HG03066 (cell line): ENCODE results near the gene ITGA7.

Experiments
- ATAC-seq: cut with Tn5 transposase; IDR thresholded peaks from one replicate; pipeline ENCODE4 v1.9.1; 2021; ENCODE audit warnings: low read depth; ENCODE audit not compliant: unreplicated experiment

Gene ITGA7

DNA sequence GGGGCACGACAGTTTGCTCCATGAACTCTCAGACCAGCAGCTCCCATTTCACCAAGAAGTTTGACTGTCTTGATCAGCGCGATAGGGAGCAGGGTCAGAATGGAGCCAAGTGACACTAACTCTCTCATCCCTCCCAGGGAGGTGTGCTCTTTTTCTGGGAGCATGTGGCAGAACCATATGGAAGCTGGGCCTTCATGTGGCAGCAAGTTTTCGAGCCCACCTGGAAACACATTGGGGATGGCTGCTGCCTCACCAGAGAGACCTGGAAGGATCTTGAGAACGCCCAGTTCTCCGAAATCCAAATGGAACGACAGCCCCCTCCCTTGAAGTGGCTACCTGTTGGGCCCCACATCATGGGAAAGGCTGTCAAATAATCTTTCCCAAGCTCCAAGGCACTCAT lies 24.0 kb downstream of the ITGA7 start:
- ATAC-seq = no peak

DNA sequence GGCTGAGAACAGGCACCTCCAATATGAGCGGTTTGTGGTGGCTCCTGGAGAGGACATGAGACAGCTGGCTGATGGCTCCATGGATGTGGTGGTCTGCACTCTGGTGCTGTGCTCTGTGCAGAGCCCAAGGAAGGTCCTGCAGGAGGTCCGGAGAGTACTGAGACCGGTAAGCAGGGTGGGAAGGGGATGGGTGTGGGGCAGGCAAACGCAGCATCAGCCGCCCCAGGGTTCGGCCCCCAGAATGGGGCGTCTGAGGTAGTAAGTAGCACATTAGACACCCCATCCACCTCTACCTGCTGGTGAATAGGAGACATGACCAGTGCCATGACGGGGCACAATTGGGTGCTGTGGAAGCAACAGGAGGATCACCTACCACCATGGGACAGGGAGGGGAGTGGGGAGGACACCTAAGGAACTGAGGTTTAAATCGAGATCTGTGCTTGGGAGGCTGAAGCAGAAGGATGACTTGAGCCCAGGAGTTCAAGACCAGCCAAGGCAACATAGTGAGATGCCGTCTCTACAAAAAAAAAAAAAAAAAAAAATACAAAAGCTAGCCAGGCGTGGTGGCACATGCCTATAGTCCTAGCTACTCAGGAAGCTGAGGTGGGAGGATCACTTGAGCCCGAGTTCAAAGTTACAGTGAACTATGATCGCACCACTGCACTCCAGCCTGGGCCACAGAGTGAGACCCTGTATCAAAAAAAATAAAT lies 25.5 kb downstream of the ITGA7 start:
- no peak for ATAC-seq

DNA sequence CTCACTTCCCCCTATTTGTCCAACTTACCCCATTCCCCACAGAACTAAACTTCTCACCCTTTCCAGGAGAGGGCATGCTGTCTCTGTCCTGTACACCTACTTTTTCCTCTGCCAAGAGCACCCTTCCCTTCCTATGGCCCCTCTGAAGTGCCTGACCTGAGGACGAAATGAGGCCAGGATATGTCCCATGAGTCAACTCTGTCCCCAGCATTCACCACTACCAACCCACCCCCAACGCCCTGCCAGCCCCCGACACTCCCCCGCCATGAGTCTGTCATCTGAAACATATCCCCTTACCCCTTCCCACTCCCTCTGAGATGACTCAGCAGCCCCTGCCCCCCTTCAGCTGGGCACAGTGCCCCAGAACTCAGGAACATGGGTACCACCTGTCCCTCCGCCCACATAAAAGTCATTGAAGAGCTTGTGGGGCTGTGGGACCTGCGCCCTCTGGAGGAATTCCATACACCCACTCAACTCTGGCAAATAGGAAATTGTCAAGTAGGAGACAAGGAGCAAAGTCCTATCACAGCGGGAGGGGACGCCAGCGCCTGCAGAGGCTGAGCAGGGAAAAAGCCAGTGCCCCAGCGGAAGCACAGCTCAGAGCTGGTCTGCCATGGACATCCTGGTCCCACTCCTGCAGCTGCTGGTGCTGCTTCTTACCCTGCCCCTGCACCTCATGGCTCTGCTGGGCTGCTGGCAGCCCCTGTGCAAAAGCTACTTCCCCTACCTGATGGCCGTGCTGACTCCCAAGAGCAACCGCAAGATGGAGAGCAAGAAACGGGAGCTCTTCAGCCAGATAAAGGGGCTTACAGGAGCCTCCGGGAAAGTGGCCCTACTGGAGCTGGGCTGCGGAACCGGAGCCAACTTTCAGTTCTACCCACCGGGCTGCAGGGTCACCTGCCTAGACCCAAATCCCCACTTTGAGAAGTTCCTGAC lies 26.3 kb downstream of the ITGA7 start:
- ATAC-seq = no peak

DNA sequence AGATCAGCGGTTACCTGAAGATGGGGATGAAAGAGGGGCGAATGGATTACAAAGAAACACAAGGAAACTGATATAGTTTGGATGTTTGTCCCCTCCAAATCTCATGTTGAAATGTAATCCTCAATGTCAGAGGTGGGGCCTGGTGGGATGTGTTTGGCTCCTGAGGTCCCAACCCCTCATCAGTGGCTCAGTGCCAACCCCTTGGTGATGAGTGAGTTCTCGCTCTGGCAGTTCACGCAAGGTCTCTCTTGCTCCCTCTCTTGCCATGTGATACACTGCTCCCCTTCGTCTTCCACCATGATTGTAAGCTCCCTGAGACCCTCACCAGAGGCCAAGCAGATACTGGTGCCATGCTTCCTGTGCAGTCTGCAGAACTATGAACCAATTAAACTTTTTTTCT lies 28.0 kb downstream of the ITGA7 start:
- ATAC-seq = no peak

DNA sequence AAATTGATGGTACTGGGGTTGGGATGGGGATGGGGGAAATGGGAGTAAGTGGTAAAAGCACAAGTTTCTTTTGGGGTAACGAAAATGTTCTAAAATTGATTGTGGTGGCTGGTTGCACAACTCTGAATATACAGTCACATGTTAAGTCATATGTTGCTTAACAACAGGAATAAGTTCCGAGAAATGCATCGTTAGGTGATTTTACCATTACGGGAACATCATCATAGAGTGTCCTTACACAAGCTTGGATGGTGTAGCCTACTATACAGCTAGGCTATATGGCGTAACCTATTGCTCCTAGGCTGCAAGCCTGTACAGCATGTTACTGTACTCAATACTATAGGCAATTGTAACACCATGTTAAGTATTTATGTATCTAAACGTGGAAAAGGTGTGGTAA lies 31.0 kb downstream of the ITGA7 start:
- no peak for ATAC-seq

DNA sequence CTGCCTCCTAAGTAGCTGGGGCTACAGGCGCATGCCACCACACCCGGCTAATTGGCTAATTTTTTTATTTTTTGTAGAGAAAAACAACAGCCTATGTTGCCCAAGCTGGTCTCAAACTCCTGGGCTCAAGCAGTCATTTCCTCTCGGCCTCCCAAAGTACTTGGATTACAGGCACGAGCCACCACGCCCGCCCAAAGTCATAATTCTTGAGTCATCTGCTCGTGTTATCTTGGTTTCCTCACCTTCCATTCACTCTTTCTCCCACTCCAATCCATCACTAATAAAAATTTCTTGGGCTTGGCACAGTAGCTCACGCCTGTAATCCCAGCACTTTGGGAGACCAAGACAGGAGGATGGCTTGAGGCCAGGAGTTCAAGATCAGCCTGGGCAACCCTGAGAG lies 32.0 kb downstream of the ITGA7 start:
- no peak for ATAC-seq

DNA sequence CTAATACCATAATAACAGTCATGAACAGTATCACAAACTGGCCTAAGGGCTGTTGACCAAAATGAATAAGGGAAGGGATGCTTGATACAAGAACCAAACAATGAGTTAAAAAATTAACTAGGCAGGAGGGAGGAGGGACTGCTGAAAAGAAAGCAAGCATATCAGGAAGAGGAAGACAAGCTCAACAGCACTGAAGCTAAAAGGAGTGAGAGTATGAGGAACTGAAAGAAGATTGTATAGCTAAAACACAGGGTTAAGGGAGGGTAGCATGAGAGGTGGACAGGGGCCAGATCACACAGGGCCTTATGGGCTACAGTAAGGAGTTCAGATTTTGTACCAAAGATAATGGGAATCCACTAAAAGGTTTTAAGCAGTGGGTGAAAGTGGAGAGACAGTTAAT lies 34.1 kb downstream of the ITGA7 start:
- peak; percentile 98 for ATAC-seq

DNA sequence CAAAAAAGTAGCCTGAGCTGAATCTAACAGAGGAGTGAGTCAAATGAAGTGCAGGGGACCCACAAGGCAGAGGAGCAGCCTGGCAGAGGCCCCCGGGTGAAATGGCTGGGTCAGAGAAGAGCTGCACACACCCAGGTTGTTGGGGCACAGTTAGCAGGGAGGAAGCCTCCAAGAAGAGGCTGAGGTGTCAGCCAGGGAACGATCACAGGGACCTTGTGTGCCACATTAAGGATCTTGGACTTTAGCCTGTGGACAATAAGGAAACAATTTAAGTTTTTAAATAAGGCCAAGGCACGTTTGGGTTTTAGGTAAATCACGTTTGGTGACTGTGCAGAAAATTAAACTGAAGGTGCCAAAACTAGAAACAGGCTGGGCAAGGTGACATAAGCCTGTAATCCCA lies 36.0 kb downstream of the ITGA7 start:
- no peak for ATAC-seq

DNA sequence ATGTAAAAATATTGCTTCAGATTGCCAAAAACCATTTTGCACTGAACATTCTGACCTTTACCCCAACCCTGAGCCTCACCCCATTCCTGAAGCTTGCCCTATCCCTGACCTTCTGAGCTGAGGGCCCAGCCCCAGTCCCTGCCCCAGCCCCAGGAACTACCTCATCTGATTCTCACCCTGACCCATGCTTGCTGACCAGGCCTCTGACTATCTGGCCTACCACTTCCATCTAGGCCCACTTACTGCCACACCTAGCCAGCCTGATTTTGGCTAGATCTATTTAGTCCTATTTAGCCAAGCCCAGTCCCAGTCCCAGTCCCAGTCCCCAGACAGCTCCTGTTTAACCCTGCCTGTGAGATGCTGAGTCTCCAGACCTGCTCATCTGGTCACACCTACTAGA lies 37.4 kb downstream of the ITGA7 start:
- ATAC-seq = no peak

DNA sequence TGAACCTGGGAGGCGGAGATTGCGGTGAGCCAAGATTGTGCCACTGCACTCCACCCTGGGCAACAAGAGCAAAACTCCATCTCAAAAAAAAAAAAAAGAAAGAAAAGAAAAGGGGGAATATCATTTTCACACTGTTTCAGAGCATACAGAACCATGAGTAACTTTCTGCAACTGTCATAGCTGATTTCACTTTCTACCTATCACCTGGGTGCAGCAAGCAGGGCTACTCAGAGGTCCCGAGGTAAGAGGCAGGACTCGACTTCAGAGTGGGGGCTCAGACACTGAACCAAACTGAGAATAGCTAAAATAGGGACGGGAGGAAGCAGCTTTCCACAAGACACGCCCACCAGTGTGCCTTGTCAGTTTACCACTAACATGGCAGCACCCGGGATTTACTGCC lies 41.2 kb downstream of the ITGA7 start:
- no peak for ATAC-seq

DNA sequence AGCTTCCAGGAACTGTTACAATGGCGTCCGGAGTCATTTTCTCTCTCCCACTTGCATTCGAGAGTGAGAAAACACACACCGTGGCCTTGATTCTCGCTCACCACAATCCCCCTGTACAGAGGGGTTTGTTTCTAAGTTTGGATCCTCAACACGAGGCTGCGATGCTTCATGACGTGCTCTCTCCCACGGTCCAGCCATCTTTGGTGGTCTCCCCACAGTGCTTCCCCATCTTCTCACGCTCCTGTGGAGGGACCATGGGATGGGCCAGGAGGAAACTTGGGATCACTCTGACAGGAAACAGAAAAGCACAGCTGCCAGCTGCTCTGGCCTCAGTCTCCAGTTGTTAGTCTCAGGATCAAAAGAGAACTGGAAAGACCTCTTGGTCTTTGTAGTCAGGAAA lies 42.9 kb downstream of the ITGA7 start:
- no peak for ATAC-seq

DNA sequence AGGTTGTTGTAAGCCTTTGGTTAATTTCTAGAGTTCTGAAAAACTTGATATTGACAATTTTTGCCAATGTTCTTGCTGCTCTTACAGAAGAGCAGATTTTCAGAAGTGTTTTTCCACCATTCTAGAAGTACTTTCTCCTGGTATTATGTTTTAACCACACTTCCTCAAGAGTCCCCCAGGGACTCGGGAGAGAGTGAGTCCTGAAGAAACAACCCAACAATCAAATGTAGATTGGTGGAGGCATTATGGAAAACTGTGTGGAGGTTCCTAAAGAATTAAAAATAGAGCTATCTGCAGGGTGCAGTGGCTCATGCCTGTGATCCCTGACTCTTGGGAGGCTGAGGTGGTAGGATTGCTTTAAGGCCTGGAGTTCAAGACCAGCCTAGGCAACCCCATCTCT lies 44.3 kb downstream of the ITGA7 start:
- no peak for ATAC-seq

DNA sequence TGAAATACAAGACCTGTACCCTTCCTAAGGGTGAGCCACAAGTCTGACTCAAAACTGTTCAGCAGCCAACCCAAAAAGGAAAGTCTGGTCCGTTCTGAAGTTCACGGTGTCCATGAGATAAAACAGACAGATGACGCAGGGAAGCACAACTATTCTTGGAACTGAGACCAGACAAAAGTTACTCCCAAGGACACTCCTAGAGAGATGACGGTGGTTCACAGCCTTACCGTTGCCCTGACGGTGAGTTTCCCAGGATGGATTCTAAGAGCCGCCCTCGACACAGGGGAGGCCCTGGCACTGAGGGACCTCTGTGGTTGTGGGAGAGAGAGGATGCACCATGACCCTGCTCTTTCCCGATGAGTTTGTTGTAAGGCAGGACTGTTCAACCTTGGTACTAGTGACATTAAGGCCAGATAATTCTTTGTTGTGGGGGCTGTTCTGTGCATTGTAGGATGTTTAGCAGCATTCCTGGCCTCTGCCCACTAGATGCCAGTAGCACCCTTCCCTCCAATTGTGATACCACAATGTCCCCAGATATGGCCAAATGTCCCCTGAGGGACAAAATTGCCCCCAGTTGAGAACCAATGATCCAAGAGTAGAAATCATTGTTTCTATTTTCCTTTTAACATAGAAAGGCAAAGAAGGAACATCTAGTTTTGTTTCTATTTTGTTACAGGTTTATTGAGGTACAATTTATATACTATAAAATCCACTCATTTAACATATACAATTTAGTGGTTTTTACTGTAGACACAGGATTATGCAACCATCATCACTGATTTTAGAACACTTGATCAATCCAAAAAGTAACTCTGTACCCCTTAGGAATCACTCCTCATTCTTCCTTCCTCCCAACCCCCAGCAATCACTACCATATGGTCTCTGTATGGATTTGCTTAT lies 48.0 kb downstream of the ITGA7 start:
- ATAC-seq = no peak

DNA sequence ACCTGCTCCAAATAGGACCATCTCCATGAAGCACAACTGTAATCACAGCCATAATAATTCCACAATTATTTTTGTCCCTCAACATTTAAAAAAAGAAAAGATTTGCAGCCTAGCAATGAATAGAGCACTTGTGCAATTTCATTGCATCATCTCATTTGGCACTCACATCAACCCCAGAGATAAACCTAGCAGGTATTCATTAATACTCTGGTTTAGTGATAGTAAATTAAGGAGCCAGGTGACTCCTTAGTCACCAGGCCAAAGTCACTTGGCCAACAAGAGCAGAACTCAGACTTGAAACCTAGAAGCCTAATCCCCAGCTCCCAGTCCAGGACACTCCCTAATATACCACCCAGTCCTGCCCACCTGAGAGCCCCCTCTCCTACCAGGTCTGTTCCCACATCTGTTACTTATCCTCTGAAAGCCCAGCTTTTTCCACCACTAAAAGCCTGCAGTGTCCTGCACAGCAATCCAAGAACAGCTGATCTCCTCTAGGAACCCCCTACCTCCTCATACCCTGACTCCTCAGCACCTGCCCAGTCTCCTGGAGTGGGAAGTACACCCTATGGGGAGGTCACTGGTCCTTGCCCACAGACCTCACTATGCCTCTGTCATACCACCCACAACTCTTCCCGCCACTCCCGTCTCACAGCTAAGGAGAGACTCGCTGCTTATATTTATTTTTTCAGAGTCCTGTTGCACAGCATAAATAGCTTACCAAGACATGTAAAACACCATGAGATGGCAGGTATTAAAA lies 48.9 kb downstream of the ITGA7 start:
- no peak for ATAC-seq

DNA sequence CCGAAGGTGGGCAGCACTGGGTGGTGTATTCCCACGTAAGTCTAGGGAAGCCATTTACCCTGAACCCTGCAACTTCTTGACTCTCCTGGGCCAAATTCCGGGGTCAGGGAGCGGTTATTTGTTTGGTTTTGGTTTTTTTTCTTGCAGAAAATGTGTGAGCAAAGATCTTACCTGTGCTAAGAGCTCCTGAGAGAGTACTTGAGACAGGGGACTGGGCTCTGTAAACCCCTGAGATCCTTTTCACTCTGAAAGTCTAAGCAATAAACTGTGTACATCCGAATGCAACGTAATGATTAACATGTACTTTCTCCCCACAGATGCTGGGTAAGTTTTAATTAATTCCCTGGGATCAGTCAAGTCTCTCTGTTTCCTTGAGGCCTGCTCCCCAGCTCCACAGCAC lies 49.5 kb downstream of the ITGA7 start:
- ATAC-seq = no peak

DNA sequence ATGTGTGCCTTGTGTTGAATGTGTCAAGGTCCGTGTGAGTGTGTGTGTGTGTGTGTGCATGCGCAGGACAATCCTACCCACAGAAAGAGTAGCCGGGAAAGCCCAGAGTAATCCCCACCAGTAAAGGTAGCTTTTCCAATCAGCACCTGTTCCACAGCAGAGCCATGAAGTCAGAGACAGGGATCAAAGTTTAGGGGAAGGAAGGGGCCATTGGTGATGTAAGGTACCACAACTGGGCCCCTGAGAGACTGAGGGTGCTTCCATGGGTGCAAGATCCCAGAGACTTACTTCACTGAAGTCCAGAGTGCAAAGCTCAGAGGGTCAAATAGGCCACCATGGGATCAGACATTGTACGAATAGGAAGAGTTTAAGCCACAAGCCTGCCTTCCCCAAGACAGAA lies 50.5 kb downstream of the ITGA7 start:
- ATAC-seq = no peak

DNA sequence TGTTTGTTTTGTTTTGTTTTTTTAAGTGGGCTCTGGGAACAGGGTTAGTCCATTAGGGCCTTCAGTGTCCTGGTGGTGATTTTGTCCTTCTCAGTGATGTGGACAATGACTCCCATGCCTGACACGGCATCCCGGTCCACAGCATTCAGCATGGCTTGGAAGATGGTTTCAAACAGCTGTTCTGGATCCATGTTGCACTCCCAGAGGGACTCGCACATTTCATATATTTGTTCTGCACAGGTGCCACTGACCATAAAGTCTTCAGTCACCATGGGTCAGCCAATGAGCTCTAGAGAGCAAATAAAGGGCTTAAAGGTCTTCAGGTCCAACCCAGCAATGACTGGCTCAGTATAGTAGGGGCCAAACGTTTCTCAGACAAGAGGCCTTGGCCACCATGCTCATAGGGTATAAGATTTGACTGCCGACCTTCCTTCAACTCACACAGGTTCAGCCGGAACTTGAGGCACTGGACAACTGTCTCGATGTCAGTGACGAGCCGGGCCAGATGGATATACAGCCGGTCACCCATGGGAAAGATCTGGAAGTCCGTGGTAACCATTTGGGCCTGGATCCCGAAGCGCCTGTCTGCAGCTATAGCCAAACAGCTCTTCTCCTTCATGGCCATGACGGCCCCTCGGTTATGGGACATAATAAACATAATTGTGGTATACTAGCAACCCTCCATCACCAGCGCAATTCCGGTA lies 53.0 kb downstream of the ITGA7 start:
- ATAC-seq = no peak

DNA sequence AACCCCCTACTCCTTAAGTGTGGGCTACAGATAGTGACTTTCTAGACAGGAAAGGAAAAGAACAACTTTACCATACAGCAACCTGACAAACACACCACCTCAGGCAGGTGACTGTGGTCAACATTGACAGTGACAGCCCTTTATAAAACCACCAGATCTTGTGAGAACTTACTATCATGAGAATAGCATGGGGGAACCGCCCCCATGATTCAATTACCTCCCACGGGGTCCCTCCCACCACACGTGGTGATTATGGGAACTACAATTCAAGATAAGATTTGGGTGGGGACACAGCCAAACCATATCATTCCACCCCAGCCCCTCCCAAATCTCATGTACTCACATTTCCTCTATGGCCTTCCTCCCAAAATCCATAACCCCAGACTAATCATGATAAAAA lies 54.7 kb downstream of the ITGA7 start:
- ATAC-seq = no peak

DNA sequence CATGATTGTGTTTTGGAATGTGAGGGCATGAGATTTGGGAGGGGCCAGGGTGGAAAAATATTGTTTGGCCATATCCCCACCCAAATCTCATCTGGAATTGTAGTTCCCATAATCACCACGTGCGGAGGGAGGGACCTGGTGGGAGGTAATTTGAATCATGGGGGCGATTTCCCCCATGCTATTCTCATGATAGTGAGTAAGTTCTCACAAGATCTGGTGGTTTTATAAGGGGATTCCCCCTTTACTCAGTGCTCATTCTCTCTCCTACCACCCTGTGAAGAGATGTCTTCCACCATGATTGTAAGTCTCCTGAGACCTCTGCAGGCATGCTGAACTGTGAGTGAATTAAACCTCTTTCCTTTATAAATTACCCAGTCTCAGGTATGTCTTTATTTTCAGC lies 55.4 kb downstream of the ITGA7 start:
- no peak for ATAC-seq

DNA sequence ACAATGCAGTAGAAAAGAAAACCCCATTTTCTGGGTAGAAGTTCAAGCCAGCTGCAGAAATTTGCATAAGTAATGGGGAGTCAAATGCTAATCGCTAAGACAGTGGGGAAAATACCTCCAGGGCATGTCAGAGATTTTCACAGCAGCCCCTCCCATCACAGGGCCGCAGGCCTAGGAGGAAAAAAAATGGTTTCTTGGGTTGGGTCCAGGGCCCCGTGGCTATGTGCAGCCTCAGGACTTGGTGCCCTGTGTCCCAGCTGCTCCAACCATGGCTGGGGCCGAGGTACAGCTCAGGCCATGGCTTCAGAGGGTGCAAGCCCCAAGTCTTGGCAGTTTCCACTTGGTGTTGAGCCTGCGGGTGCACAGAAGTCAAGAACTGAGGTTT lies 56.4 kb downstream of the ITGA7 start:
- ATAC-seq = no peak
